Coronary artery (tissue), 2 donors: Measurements from ENCODE around the gene ENAH.
"Not testable (repeated sequence)": the region's sequence is repeated elsewhere in the genome, so short reads cannot be mapped to it uniquely, and the experiment has no call there.

Experiments used
- DNase-seq: peaks from one replicate; pipeline ENCODE4 v3.0.0-alpha.2; 2017; ENCODE audit warnings: low spot score
- H3K27ac ChIP-seq, 2 donors: fragments of 200-600 bp; sonication (generic); one replicate each; pipeline ENCODE4 v1.5.1; 2016 to 2019
- H3K4me3 ChIP-seq: fragments of 200-600 bp; sonication (generic); 2 replicates; pipeline ENCODE4 v1.5.1; 2016; ENCODE audit warnings: mild to moderate bottlenecking, moderate library complexity
- CTCF ChIP-seq: fragments of 200-600 bp; sonication (generic); IDR thresholded peaks from one replicate; pipeline ENCODE4 v1.5.1; 2019; ENCODE audit warnings: antibody characterized with exemption

Gene ENAH

GRCh38 chr1:225479341-225479740 is 173.6 kb downstream of the ENAH start:
- Histone ChIP-seq H3K4me3 (no peak overlapping the region), H3K27ac (no peak overlapping the region)
- DNase-seq, result peak; percentile 28
- no peak for TF ChIP-seq CTCF

GRCh38 chr1:225477296-225477911 is 175.5 kb downstream of the ENAH start:
- Histone ChIP-seq H3K27ac (no peak overlapping the region), H3K4me3 (no peak overlapping the region)
- TF ChIP-seq CTCF, result no peak
- no peak for DNase-seq

- no peak for TF ChIP-seq CTCF
- DNase-seq, result peak; percentile 55
- no peak overlapping the region for H3K4me3 ChIP-seq
Measured at GRCh38 chr1:225476538-225476988, 176.4 kb downstream of the ENAH start.

GRCh38 chr1:225476100-225476511 is 176.8 kb downstream of the ENAH start:
- Histone ChIP-seq H3K27ac (no peak overlapping the region), H3K4me3 (no peak overlapping the region)
- DNase-seq, result peak; percentile 46
- no peak for TF ChIP-seq CTCF

More at GRCh38 chr1:225476538-225476988, 176.4 kb downstream of the ENAH start:
- H3K27ac ChIP-seq, result no peak overlapping the region

- TF ChIP-seq CTCF, result peak; percentile 100
- Histone ChIP-seq H3K27ac (no peak overlapping the region), H3K4me3 (peak overlapping the region; percentile 50)
- peak; percentile 87 for DNase-seq
Measured at GRCh38 chr1:225474986-225475820, 177.7 kb downstream of the ENAH start.

GRCh38 chr1:225474439-225474985 is 178.4 kb downstream of the ENAH start:
- no peak for DNase-seq
- TF ChIP-seq CTCF, result no peak
- no peak overlapping the region for H3K4me3 ChIP-seq
- H3K27ac ChIP-seq, result no peak overlapping the region

GRCh38 chr1:225473676-225474438 is 179.1 kb downstream of the ENAH start:
- DNase-seq, result peak; percentile 68
- H3K27ac ChIP-seq, result not testable (repeated sequence)

GRCh38 chr1:225473266-225473665 is 179.7 kb downstream of the ENAH start:
- not testable (repeated sequence) for H3K27ac ChIP-seq, H3K4me3 ChIP-seq, DNase-seq

More at GRCh38 chr1:225473676-225474438, 179.1 kb downstream of the ENAH start:
- not testable (repeated sequence) for H3K4me3 ChIP-seq
